Endothelial cell of umbilical vein (primary cell): ENCODE results near the gene MED12L. TPM values are rescaled to one million over a fixed set of nuclear protein-coding genes. Genes with fewer than 3 reads are reported as not detected.

Source experiments
- BruUV-seq: library from RNA; stranded (reverse); fragments of 400-500 nt; replicated peaks from 2 replicates; lab custom pipeline; 2021; lab: Mats Ljungman, UMichigan
- CTCF ChIA-PET: fragments of 300-600, 350-600 bp; sonication (Branson Sonifier 250); formaldehyde crosslinking; loops from one replicate; lab custom pipeline; 2021; ENCODE audit warnings: antibody characterized with exemption, inconsistent platforms; lab: Charles Lee
- POLR2A ChIA-PET: fragments of 300-600, 350-600 bp; sonication (Branson Sonifier 250); formaldehyde crosslinking; loops from one replicate; lab custom pipeline; 2021; ENCODE audit warnings: antibody characterized with exemption, inconsistent platforms; lab: Charles Lee
- DNase-seq: peaks from one replicate; pipeline ENCODE4 v3.0.0-alpha.2; 2011; ENCODE audit warnings: low read depth, low spot score
- FAIRE-seq: peaks from 2 replicates; lab custom pipeline; 2011; peaks lifted over from hg19 to GRCh38; lab: Jason Lieb, UNC
- H2AFZ ChIP-seq: 2 replicates; pipeline ENCODE4 v1.6.0; 2012; ENCODE audit warnings: low read depth, low read length, control low read depth, inconsistent platforms
- H3K27ac ChIP-seq: 2 replicates; pipeline ENCODE4 v1.5.1; 2011; ENCODE audit warnings: low read depth, mild to moderate bottlenecking, control low read depth, low read length, moderate library complexity; ENCODE audit not compliant: insufficient read depth
- H3K27me3 ChIP-seq, 2 experiments: 2 replicates each; pipeline versions ENCODE4 v1.6.0 to v1.6.1; 2011; ENCODE audit warnings: low read length in 2 of 2, mixed read lengths in 1 of 2; ENCODE audit not compliant: control insufficient read depth in 2 of 2, insufficient read depth in 2 of 2
- H3K36me3 ChIP-seq, 2 experiments: 2 replicates in 1 of 2; 3 replicates in 1 of 2; pipeline ENCODE4 v1.5.1; 2011; ENCODE audit warnings: low read length in 2 of 2, mild to moderate bottlenecking in 1 of 2, moderate library complexity in 1 of 2; ENCODE audit not compliant: control insufficient read depth in 2 of 2, insufficient read depth in 2 of 2; ENCODE audit errors: extremely low read depth in 1 of 2
- H3K4me1 ChIP-seq: 3 replicates; pipeline ENCODE4 v1.5.1; 2011; ENCODE audit warnings: mild to moderate bottlenecking, low read length; ENCODE audit not compliant: control insufficient read depth, insufficient read depth; ENCODE audit errors: extremely low read depth
- H3K4me2 ChIP-seq: 2 replicates; pipeline ENCODE4 v1.6.1; 2011; ENCODE audit warnings: low read length, control low read depth, mixed read lengths; ENCODE audit not compliant: insufficient read depth
- H3K4me3 ChIP-seq, 3 experiments: fragments of 200-600 bp in 1 of 3; sonication (generic), shearing (Covaris generic) in 1 of 3; replicated peaks in 1 of 3; 2 replicates each; pipeline ENCODE4 v1.5.1; 2011 to 2016; ENCODE audit warnings: control low read depth in 3 of 3, low read length in 3 of 3, mild to moderate bottlenecking in 2 of 3, inconsistent platforms in 1 of 3, low read depth in 1 of 3, moderate library complexity in 1 of 3; ENCODE audit not compliant: insufficient read depth in 1 of 3
- H3K79me2 ChIP-seq: 2 replicates; pipeline ENCODE4 v1.6.0; 2012; ENCODE audit warnings: low read length, inconsistent platforms; ENCODE audit not compliant: control insufficient read depth, insufficient read depth
- H3K9ac ChIP-seq: replicated peaks from 2 replicates; pipeline ENCODE3; 2011; ENCODE audit warnings: low read length, control low read depth; ENCODE audit not compliant: insufficient read depth; ENCODE audit errors: extremely low read depth
- H3K9me1 ChIP-seq: replicated peaks from 3 replicates; pipeline ENCODE4 v1.6.0; 2011; ENCODE audit warnings: mild to moderate bottlenecking, low read length; ENCODE audit not compliant: control insufficient read depth, insufficient read depth; ENCODE audit errors: extremely low read depth
- H3K9me3 ChIP-seq: replicated peaks from 2 replicates; pipeline ENCODE4 v1.5.1; 2012; ENCODE audit warnings: low read length, inconsistent platforms; ENCODE audit not compliant: control insufficient read depth, insufficient read depth
- H4K20me1 ChIP-seq: replicated peaks from 2 replicates; pipeline ENCODE3; 2011; ENCODE audit warnings: mild to moderate bottlenecking, low read length; ENCODE audit not compliant: control insufficient read depth, insufficient read depth; ENCODE audit errors: extremely low read depth
- EZH2 ChIP-seq: IDR thresholded peaks from 2 replicates; pipeline ENCODE4 v1.6.1; 2012; ENCODE audit warnings: borderline replicate concordance, low read depth, mild to moderate bottlenecking, moderate library complexity, low read length, inconsistent platforms; ENCODE audit not compliant: severe bottlenecking
- FOS ChIP-seq: IDR thresholded peaks from 2 replicates; pipeline ENCODE4 v1.6.1; 2011; ENCODE audit warnings: mild to moderate bottlenecking, low read length, moderate library complexity, borderline replicate concordance; ENCODE audit not compliant: insufficient read depth
- GATA2 ChIP-seq: IDR thresholded peaks from 2 replicates; pipeline ENCODE4 v1.7.0; 2011; ENCODE audit warnings: low read depth, mild to moderate bottlenecking, moderate library complexity, mixed read lengths, low read length; ENCODE audit not compliant: insufficient read length, insufficient read depth
- JUN ChIP-seq: IDR thresholded peaks from 2 replicates; pipeline ENCODE4 v1.6.1; 2011; ENCODE audit warnings: borderline replicate concordance, low read depth; ENCODE audit not compliant: insufficient read length, insufficient read depth
- MAX ChIP-seq: IDR thresholded peaks from 2 replicates; pipeline ENCODE4 v1.6.1; 2011; ENCODE audit not compliant: insufficient read depth, insufficient read length
- MYC ChIP-seq: IDR thresholded peaks from one replicate; pipeline ENCODE4 v1.6.1; 2011; ENCODE audit warnings: mild to moderate bottlenecking, low read depth, low read length
- POLR2A ChIP-seq: IDR thresholded peaks from 2 replicates; pipeline ENCODE4 v1.6.1; 2012; ENCODE audit warnings: low read depth, mild to moderate bottlenecking, control low read depth, low read length
- POLR2AphosphoS5 ChIP-seq: IDR thresholded peaks from 2 replicates; pipeline ENCODE4 v1.6.1; 2012; ENCODE audit warnings: low read depth, mild to moderate bottlenecking, control low read depth, low read length, moderate library complexity; ENCODE audit not compliant: insufficient read depth
- dilution Hi-C: fragments of 300-500 bp; cut with MboI; formaldehyde crosslinking; loops from one replicate; pipeline ENCODE4 v1.15.0; 2019; ENCODE audit warnings: low sequenced_read_pairs; ENCODE audit not compliant: extremely low pct_ligation_motif_present
- intact Hi-C: fragments of 100-400 bp; cut with micrococcal nuclease; formaldehyde crosslinking; loops from one replicate; pipeline ENCODE4 v1.10.0; 2022
- polyA plus RNA-seq, 4 experiments: library from polyadenylated mRNA; depleted of rRNA in 3 of 4; stranded (reverse) in 3 of 4; unstranded in 1 of 4; fragments of >200 nt; gene quantifications; 2 replicates each; pipeline versions ENCODE4 v1.2.1 to v1.2.3, GENCODE V29; 2011 to 2012; ENCODE audit warnings: missing spikeins in 1 of 4
- total RNA-seq: library from RNA; stranded (reverse); gene quantifications from 2 replicates; pipeline ENCODE4 v1.2.3, GENCODE V29; 2021
- TF ChIP-seq, protein P1 (sequence below), 2 donors: IDR thresholded peaks; 1 replicate in 1 of 2; 2 replicates in 1 of 2; pipeline ENCODE4 v1.5.1; 2011; ENCODE audit warnings: low read length in 2 of 2, mild to moderate bottlenecking in 2 of 2, moderate library complexity in 2 of 2, control low read depth in 1 of 2, inconsistent platforms in 1 of 2, low read depth in 1 of 2; ENCODE audit not compliant: insufficient read depth in 1 of 2; ENCODE audit errors: extremely low read depth in 1 of 2

Gene MED12L
- total and polyA plus RNA-seq, 2 donors (not counting 3 experiments of a cell fraction or from before 2014, with no cell fraction given) = 0.03 to 0.27 TPM

DNA sequence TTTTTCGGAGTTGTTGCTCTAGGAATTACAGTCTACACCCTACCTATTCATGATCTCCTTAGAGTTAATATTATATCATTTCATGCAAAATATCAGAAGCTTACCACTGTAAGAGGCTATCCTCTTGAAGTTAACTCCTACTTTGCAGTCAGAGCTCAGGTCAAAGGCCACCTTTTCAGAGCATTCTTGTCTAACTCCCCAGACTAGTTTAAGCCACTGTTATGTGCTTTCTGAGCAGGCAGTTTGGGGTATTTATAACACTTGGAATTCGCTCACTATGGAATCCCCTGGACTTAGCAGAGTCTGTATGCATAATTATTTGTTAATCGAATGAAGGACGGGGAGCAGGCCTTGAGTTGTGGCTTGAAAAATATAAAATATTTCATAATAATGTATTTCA is 21.7 kb downstream of the MED12L start:
- BruUV-seq = no TSS peak
- Histone ChIP-seq H3K79me2 (no peaks in the 10 kb centered on the region), H3K27me3 (peaks cover 0 to 3% of the 10 kb centered on the region in 2 experiments), H4K20me1 (no peaks in the 10 kb centered on the region), H3K4me1 (no peaks in the 10 kb centered on the region), H3K27ac (no peak overlapping the region), H3K4me2 (no peak overlapping the region), H3K4me3 (no peak overlapping the region), H2AFZ (no peak overlapping the region), H3K9ac (no peak overlapping the region), H3K36me3 (no peaks in the 10 kb centered on the region), H3K9me1 (no peaks in the 10 kb centered on the region), H3K9me3 (no peaks in the 10 kb centered on the region)
- ChIA-PET POLR2A (no interaction called here), CTCF (interaction anchor here (0.9 kb wide), 1 partner anchor 21 kb away, joined by 3 read pairs; no protein-coding TSS in a partner anchor)
- DNase-seq (no peak), FAIRE-seq (no peak)
- intact Hi-C loops = no loop called here
- dilution Hi-C loops = no loop called here
- TF ChIP-seq MAX (no peak), POLR2AphosphoS5 (no peak), FOS (no peak), GATA2 (no peak), EZH2 (no peak), JUN (no peak), MYC (no peak), POLR2A (no peak)
- TF ChIP-seq, protein P1, sequence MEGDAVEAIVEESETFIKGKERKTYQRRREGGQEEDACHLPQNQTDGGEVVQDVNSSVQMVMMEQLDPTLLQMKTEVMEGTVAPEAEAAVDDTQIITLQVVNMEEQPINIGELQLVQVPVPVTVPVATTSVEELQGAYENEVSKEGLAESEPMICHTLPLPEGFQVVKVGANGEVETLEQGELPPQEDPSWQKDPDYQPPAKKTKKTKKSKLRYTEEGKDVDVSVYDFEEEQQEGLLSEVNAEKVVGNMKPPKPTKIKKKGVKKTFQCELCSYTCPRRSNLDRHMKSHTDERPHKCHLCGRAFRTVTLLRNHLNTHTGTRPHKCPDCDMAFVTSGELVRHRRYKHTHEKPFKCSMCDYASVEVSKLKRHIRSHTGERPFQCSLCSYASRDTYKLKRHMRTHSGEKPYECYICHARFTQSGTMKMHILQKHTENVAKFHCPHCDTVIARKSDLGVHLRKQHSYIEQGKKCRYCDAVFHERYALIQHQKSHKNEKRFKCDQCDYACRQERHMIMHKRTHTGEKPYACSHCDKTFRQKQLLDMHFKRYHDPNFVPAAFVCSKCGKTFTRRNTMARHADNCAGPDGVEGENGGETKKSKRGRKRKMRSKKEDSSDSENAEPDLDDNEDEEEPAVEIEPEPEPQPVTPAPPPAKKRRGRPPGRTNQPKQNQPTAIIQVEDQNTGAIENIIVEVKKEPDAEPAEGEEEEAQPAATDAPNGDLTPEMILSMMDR (IDR thresholded peaks at IDR 0.05; ENCODE audit: extremely low read depth in 1 of 2, insufficient read depth in 1 of 2, low read depth in 1 of 2, low read length in 2 of 2) = no peak
